LoVo (cell line): ENCODE results near the gene RTTN.
"Not testable (repeated sequence)": the region's sequence is repeated elsewhere in the genome, so short reads cannot be mapped to it uniquely, and the experiment has no call there.

Source experiments
- DNase-seq: peaks from one replicate; pipeline ENCODE4 v3.0.0-alpha.2; 2016; ENCODE audit warnings: low spot score

RTTN gene

DNA sequence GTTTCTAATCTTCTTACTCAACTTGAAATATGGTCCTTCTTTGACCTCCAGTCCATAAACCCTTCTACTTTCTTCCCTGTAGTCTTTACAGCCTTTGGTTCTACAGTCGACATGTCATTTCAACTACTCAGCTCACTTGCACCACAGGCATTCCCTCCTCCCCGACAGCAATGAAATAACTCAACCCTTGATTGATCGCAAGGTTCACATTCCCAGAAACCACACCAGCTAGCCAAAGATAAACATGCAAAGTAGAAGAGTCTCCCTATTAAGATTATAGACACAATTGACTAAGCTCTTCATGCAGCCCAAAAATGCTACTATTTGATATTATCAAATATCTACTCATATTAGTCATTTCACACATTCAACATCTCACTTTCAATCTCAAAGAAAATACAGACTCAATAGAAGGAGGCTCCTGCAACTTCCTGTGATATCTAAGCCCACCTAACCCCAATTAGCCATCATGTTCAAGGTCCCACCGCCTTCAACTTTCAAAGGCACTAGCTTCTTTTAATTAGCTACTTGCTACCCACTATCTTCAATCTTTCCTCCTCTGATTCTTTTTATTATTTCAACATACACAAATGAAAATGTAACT, 50.8 kb downstream of the RTTN start:
- DNase-seq: no peak

DNA sequence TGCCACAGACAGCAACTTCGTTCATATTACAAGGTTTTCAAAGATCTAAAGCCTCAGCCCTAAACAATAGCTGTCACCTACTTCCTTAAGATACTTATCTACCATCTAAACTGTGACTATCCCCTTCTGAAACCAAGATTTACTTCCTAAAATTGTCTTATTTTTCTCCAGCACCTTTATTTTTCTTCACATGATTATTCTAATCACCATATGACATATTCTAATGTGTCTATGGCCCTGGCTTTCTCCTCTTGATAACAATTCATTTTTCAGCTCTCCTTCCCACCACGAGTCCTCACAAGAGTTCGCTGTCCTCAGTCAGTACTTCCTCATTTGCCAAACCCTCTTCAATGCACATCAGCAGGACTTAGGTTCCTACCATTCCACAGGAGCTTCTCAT, 53.9 kb downstream of the RTTN start:
- DNase-seq: no peak

GRCh38 chr18:70149616-70150301, 55.7 kb downstream of the RTTN start:
- DNase-seq: no peak

- DNase-seq: no peak
Measured at GRCh38 chr18:70149156-70149555, 56.3 kb downstream of the RTTN start.

DNA sequence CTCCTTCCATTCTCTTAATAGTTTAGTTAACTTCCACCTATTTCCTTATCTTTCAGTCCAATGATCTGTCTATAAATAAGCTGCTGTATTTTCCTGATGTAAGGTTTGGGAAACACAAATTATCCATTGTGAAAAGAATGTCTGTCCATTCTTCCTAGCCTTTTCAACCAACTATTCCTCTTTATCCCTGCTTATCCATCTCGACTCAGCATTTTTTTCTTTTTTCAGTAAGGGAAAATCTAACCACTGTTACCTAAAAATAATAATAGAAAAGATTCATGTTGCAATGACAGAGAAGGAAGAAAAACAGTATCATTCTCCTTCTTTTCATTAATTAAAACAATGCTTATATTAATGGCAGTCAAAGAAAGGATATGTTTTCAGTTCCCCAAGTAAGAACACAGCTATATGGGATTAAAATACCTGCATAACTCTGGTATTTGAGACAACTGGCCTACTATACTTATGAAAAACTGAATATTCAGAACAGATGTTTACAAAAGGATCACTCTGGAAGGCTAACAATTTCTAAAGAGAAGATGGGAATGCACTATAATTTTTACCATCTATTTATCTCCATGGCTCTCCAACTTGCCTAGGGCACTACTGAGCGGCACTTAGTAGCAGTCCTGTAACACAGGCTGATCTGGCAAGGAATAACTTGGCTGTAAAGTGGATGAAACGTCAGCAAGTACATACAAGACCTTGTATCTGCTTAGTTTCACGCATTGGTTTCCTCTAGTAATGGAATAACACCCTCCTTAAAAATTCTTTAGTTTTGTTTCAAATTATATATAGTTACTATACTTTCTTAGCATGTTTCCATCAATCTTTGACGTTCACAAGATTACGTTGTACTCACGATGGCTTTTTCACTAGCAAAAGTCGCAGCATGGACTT, 57.2 kb downstream of the RTTN start:
- DNase-seq: no peak

- no peak for DNase-seq
Measured at GRCh38 chr18:70146174-70146573, 59.3 kb downstream of the RTTN start.

DNA sequence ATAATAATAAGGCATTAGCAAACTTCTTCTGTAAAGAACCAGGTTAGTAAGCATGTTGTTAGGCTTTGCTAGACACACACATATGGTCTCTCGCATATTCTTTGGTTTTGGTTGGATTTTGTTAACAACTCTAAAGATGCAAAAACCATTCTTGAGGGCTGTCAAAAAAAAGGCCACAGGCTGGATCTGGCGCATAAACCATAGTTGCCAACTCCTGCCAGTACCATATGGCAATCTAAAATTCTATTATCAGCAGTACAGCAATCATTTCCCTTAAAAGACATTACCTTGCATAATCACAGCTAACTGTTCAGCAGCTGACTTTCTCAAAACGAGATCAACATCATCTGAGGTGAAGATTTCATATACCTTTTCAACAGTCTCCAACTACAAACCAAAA, 63.5 kb downstream of the RTTN start:
- no peak for DNase-seq

DNA sequence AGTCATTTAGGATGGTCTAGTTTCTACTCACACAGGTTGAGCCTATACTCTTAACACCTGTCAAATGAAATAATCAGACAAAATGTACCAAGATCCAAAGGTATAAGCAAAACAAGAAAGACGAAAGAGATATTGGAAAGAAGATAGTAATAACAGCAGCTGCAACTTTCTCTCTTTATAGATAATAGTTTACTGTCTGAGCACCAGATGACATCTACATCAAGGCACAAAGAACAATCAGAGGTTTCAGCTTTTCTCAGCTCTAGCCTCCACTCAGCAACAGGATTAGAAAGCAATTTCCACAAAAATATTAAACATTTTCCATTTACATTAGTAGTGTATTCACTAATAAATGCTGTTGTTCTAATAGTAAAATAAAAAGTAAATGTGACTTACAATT, 66.3 kb downstream of the RTTN start:
- no peak for DNase-seq

DNA sequence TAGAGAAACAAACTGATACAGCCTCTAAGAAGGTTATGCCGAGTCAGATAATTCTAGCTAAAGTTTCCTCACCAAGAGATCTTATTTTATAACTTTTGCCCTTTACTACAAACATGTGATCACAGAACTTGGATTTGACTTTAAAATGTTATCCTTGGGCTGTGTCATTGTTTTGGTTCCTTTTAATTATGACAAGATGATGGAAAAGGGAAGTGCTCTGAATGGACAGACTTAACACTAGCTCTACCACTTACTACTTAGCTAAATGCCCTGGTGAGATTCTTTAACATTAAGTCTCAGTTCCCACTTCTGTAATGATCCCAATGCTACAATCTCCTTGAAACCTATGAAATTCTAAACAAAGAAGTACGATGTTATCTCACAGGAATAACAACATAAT, 69.9 kb downstream of the RTTN start:
- no peak for DNase-seq

DNA sequence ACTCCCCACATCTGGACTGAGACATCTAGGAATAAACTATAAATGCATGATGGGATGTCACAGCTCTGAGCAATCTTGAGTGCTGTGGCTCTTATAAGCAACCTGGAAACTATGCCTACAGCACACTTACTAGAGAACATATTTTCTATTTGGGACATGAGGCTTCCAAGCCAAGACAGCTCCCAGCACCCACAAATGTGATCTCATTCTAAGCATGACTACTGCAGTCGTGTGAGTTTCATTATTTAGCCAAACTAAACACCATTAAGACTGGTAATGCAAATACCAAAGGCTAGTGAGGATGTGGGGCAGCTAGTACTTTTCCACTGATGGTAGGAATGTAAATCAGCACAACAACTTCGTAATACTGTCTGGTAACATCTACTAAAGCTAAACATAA, 72.5 kb downstream of the RTTN start:
- DNase-seq: no peak

GRCh38 chr18:70128271-70128670, 77.2 kb downstream of the RTTN start:
- no peak for DNase-seq

DNA sequence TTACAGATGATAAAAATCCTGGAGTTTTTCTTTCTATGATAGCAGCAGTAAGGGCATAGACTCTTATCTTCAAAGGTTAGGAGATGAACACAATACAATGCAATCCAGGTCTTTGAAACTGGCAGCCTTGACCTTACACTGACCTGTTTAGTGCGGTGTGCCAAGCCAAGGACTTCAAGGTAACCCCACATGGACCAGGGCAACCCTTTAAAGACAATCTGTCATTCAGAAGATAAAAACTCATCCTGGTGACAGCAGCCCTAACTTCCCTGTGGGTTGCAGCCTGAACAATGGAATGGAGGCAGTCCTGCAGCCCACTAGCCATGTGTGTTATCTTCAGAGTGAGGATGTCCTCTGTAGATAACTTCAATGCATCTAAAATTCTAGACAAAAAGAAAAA, 78.1 kb downstream of the RTTN start:
- DNase-seq: no peak

- DNase-seq: no peak
Measured at GRCh38 chr18:70126832-70127231, 78.7 kb downstream of the RTTN start.

DNA sequence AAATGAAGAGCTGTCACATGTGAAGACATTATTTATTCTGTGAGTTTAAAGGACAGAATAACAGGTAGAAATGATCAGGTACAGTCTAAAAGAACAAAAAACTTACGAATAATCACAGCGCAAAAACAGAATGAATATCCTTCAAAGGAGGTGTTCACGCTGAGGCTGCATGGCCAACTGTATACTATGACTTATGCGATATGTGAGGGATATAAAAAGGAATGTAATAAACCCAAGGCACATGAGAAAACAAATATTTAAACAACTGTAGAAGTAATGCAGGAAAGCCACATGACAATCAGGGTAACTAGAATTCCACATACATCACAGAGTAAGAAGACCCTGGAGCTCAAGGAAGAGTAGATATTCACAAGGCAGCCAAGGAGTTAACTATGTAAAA, 81.3 kb downstream of the RTTN start:
- DNase-seq: no peak

DNA sequence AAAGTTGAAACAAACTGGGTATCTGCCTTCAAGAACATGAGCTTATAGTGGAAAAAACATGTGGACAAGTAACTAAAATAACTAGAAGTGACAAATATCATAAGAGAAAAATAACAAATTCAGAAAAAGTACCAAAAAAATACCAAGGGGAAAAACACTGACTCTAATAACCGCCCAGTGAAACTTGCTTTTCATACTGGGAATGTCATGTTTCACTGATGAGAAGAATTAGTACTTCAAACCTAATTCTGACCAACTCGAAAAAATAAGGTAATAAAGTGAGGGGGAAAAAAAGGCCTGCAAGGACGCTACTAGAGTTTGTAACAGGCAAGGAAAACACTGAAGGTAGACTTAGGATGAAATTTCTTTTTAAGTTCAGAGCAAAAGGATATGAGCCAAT, 83.6 kb downstream of the RTTN start:
- no peak for DNase-seq

DNA sequence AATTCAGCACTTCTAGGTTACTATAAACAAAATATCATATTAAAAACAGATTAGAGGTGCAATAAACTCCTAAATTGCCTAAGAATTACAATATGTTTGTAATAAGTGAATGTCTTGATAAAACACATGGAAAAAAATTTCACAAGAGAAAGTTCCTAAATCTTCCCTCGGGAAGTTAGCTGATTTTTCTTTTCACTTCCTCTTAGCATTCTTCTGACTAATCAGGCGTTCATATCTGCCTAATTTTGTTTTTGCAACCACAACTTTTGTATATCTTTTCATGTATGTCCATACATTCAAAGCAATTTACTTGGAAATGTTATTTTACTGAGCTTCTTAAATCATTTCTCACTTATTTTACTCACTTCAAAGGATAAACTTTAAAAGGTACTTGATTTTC, 88.5 kb downstream of the RTTN start:
- DNase-seq: no peak

GRCh38 chr18:70113511-70113910, 92.0 kb downstream of the RTTN start:
- DNase-seq: no peak

- no peak for DNase-seq
Measured at GRCh38 chr18:70110678-70111077, 94.8 kb downstream of the RTTN start.

GRCh38 chr18:70107091-70107490, 98.4 kb downstream of the RTTN start:
- no peak for DNase-seq

- DNase-seq: not testable (repeated sequence)
Measured at GRCh38 chr18:70102854-70103253, 102.6 kb downstream of the RTTN start.

DNA sequence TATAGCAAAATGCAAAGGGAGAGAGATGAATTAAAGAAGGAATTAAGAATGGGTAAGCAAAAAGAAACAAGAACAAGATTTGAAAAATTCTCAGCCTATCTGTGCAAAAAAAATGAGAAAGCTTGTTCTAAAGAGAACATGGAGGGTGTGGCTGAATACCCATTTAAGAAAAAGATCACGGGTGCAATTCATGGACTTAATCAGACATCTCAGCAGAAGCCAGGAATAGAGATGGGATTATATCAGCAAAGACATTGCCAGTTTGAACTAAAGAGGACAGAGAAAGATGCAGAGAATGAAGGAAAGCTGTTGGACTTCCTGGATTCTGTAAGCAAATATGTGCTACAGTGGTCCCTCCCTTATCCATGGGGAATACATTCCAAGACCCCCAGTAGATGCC, 115.6 kb downstream of the RTTN start:
- DNase-seq: no peak

GRCh38 chr18:70086085-70086484, 119.4 kb downstream of the RTTN start:
- DNase-seq: no peak

GRCh38 chr18:70085641-70086040, 119.8 kb downstream of the RTTN start:
- no peak for DNase-seq
